IgD-negative memory B cell (primary cell): Measurements from ENCODE around the gene MBOAT2. TPM values are rescaled to one million over a fixed set of nuclear protein-coding genes. Genes with fewer than 3 reads are reported as not detected.
A peak's percentile ranks its signal among the peaks of the same experiment; 100 is the strongest.

ENCODE experiments used
- H3K27ac Mint-ChIP-seq, 3 donors: one replicate each; pipeline ENCODE4 v1.8.0; 2020 to 2022; ENCODE audit warnings: mild to moderate bottlenecking in 3 of 3, mixed read lengths in 3 of 3, moderate library complexity in 1 of 3
- H3K27me3 Mint-ChIP-seq: one replicate; pipeline ENCODE4 v1.8.0; 2021; ENCODE audit warnings: mixed read lengths
- H3K36me3 Mint-ChIP-seq: one replicate; pipeline ENCODE4 v1.8.0; 2020; ENCODE audit warnings: mild to moderate bottlenecking, mixed read lengths
- H3K4me1 Mint-ChIP-seq, 3 donors: one replicate each; pipeline ENCODE4 v1.8.0; 2020 to 2022; ENCODE audit warnings: mixed read lengths in 3 of 3, mild to moderate bottlenecking in 1 of 3
- H3K4me3 Mint-ChIP-seq, 4 donors: one replicate each; pipeline ENCODE4 v1.8.0; 2020 to 2022; ENCODE audit warnings: mild to moderate bottlenecking in 4 of 4, mixed read lengths in 4 of 4, moderate library complexity in 3 of 4
- H3K9me3 Mint-ChIP-seq, 3 donors: one replicate each; pipeline ENCODE4 v1.8.0; 2020 to 2021; ENCODE audit warnings: mixed read lengths in 3 of 3, mild to moderate bottlenecking in 1 of 3
- polyA plus RNA-seq: library from polyadenylated mRNA; unstranded; fragments of 300-500 nt; fragmentation: Illumina TruSeq; gene quantifications from one replicate; pipeline ENCODE4 v1.2.3, GENCODE V29; 2021

MBOAT2 gene
- polyA plus RNA-seq, 1 donor from 2014 or later, result not detected

DNA sequence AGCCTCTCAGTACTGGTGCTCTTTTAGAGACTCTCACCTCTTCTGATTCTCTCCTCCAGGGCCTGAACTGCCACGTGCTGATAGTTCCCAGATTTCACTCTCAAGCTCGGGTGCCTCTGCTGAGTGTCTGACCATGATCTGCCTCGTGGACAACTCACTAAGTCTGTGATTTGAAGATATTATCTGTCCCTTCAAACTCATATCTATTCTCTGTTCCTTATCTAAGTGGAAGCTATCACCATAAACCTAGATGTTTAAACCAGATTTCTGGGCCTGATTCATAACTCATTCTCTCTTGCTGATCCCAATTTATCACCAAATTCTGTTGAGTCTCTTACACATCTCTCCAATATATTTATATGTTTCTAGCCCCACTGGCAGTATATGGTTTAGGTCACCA, 136.1 kb downstream of the MBOAT2 start:
- no peak overlapping the region for H3K27ac Mint-ChIP-seq
- H3K4me1 Mint-ChIP-seq, result no peaks in the 10 kb centered on the region
- H3K27me3 Mint-ChIP-seq, result peaks cover 2% of the 10 kb centered on the region
- H3K9me3 Mint-ChIP-seq, result no peaks in the 10 kb centered on the region
- no peak overlapping the region for H3K4me3 Mint-ChIP-seq
- peaks cover 2% of the 10 kb centered on the region for H3K36me3 Mint-ChIP-seq

DNA sequence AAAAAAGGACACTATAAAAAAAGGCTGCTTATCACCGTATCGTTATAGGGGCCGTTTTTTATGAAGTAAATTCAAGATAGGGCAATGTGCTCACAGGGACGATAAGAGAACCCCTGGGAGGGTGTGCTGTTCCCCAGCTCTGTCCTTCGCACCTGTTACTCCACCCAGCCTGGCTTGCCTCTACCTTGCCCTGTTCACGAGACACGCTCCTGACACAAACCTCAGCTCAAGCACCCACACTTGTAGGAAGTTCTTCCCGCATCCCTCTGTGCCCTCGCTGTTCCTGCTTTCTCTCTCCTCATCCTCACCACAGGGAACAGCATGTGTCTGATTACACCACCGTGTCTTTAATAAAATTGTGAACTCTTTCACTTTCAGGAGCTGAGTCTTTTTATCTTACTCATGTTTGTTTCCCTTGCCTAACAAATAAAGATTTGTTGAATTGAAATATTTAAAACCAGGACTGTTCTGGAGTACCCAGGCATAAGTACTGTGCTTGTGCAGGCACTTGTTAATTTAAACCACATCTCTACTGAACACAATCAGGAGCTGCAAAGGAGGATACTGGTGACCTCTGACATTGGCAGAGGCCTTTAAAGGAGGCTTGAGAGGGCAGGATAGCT, 140.0 kb downstream of the MBOAT2 start:
- H3K4me3 Mint-ChIP-seq, result no peak overlapping the region

DNA sequence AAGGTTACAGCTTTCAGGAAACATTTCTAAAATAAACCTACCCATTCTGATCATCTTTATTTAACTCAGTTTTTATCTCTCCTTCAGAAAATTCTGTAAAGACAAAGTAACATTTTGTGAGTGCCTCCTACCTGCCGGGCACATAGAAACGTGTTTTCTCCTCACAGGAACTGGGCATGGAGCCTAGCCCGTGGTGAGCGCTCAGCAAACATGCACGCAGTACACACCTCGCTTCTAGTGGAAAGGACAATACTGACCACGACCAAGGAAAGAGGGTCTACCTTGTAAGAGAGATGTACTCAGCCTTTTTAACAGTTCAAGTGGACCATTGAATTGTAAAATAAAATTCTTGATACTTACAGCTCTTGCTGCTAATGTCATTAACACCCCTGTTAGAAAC, 141.3 kb downstream of the MBOAT2 start:
- peaks cover under 1% of the 10 kb centered on the region for H3K36me3 Mint-ChIP-seq
- no peaks in the 10 kb centered on the region for H3K9me3 Mint-ChIP-seq
- peak overlapping the region in 1 of 3 donors; percentile 4 for H3K27ac Mint-ChIP-seq
- no peaks in the 10 kb centered on the region for H3K4me1 Mint-ChIP-seq
- H3K4me3 Mint-ChIP-seq, result no peak overlapping the region
- H3K27me3 Mint-ChIP-seq, result peaks cover 6% of the 10 kb centered on the region

More for the DNA sequence above, 140.0 kb downstream of the MBOAT2 start:
- H3K36me3 Mint-ChIP-seq, result peaks cover 2% of the 10 kb centered on the region
- H3K27ac Mint-ChIP-seq, result no peak overlapping the region
- no peaks in the 10 kb centered on the region for H3K9me3 Mint-ChIP-seq
- no peaks in the 10 kb centered on the region for H3K4me1 Mint-ChIP-seq
- H3K27me3 Mint-ChIP-seq, result peaks cover 6% of the 10 kb centered on the region

DNA sequence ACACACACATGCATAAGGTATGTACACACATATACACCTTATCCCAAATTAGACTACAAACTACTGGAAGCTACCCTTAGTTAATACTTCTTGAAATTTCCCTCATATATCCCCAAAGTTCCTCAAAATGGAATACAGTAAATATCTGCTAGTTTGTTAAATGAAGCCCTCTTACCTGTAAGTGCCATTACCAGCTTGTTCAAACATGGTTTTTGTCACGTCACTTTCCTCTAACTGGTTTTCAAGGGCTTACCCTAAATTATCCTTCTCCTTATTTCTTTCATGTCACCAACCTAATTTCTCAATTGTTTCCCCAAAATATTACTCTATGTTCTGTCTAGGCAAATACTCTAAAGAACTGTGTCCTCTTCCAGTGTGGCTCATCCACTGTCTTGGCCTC, 141.7 kb downstream of the MBOAT2 start:
- Mint-ChIP-seq H3K4me3 (no peak overlapping the region), H3K4me1 (no peaks in the 10 kb centered on the region), H3K9me3 (no peaks in the 10 kb centered on the region), H3K36me3 (no peaks in the 10 kb centered on the region), H3K27ac (no peak overlapping the region), H3K27me3 (peaks cover 6% of the 10 kb centered on the region)

DNA sequence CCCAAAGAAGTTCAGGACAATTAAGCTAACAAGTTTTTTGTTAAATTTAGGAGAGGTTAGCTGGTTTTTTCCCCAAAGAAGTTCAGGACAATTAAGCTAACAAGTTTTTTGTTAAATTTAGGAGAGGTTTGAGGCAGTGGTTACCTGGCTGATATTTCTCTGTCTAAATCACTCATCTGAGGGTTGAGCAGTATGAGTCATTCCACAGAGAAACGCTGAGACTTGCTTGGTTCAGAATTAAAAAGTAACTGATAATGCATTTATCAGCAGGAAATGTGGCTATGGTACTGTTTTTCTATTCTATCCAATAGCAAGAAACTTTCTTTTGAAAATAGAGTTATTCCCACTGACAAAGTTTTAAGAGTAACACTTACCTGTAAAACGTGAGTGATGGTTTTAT, 143.2 kb downstream of the MBOAT2 start:
- H3K36me3 Mint-ChIP-seq, result no peaks in the 10 kb centered on the region

DNA sequence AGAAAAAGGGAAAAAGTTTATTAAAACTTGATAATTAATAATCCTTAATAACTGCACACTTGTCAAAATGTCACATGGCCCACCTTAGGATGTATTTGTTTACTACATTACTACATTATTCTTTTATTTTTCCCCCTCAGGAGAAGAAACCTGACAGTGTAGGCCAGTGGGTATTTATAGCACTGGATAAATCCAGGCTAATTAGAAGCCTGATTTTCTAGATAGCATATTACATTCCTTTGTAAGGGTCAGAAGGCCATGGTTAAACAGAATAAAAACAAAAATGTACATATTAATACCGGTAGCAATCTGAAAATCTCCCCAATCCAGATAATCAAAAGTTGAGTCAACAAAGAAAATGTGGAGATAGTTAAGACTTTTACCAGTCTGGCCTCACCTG, 144.6 kb downstream of the MBOAT2 start:
- Mint-ChIP-seq H3K4me3 (no peak overlapping the region), H3K27ac (no peak overlapping the region), H3K27me3 (peaks cover 4% of the 10 kb centered on the region), H3K9me3 (no peaks in the 10 kb centered on the region), H3K4me1 (no peaks in the 10 kb centered on the region), H3K36me3 (no peaks in the 10 kb centered on the region)

More for the DNA sequence above, 143.2 kb downstream of the MBOAT2 start:
- Mint-ChIP-seq H3K4me1 (no peaks in the 10 kb centered on the region), H3K27ac (no peak overlapping the region), H3K4me3 (no peak overlapping the region), H3K27me3 (peaks cover 6% of the 10 kb centered on the region), H3K9me3 (no peaks in the 10 kb centered on the region)

DNA sequence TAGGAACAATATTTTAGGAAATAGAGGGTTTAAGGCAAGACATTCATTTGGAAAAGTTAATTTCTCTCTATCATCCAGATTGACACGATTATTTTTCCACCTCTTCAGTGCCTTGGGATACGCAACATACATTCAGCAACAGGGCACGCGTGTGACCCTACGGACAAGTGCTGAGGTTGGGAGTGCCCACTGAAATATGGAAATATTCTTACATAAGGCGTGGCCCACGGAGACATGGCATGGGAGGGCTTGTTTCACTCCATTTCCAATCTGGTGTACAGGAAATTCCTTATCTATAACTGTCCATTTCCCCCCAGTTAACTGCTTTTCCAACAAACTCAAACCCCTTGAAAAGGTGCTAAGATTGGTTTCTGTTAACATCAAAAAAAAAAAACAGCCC, 145.2 kb downstream of the MBOAT2 start:
- H3K36me3 Mint-ChIP-seq, result no peaks in the 10 kb centered on the region
- H3K4me1 Mint-ChIP-seq, result no peaks in the 10 kb centered on the region

DNA sequence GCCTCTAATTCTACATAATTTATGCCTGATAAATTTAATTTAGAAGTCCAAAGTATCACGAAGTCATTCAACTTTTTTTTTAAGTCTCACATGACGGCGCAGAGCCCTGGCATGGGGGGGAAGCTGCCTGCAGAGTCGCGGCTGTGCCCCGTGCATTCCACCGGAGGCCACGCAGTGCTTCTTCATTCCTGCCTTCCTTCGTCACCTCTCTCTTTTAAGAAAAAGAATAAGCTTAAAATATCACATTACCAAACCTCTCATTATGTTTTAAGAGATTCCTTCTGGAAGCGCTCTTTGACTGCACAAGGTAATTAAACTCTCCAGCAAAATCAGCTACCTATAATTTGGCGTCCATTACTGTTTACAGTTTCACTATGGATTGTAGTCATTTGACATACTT, 145.8 kb downstream of the MBOAT2 start:
- no peak overlapping the region for H3K4me3 Mint-ChIP-seq
- no peaks in the 10 kb centered on the region for H3K9me3 Mint-ChIP-seq
- H3K36me3 Mint-ChIP-seq, result no peaks in the 10 kb centered on the region
- H3K27ac Mint-ChIP-seq, result no peak overlapping the region
- peaks cover 7% of the 10 kb centered on the region for H3K27me3 Mint-ChIP-seq
- no peaks in the 10 kb centered on the region for H3K4me1 Mint-ChIP-seq

More for the DNA sequence above, 145.2 kb downstream of the MBOAT2 start:
- Mint-ChIP-seq H3K4me3 (no peak overlapping the region), H3K27ac (no peak overlapping the region), H3K27me3 (peaks cover 4% of the 10 kb centered on the region), H3K9me3 (no peaks in the 10 kb centered on the region)

DNA sequence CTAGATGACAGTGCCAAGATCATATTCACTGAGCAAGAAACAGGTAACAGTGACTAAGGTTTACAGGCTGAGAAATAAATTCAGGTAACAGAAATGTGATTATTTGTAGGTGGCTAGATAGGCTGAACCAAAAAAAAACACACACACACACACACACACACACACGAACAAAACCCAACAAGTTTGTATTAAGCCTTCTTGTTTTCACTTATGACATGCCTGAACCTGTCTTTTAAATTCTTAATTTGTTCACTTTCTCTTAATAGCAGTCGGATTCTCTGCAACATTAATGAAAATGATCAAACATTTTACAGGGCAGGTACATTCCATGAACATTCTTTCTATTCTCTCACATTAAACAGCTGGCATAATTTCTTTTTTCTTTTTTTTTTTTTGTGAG, 147.3 kb downstream of the MBOAT2 start:
- H3K27me3 Mint-ChIP-seq, result peaks cover 5% of the 10 kb centered on the region
- no peak overlapping the region for H3K27ac Mint-ChIP-seq
- H3K4me3 Mint-ChIP-seq, result no peak overlapping the region
- H3K4me1 Mint-ChIP-seq, result no peaks in the 10 kb centered on the region
- H3K36me3 Mint-ChIP-seq, result no peaks in the 10 kb centered on the region
- H3K9me3 Mint-ChIP-seq, result no peaks in the 10 kb centered on the region

DNA sequence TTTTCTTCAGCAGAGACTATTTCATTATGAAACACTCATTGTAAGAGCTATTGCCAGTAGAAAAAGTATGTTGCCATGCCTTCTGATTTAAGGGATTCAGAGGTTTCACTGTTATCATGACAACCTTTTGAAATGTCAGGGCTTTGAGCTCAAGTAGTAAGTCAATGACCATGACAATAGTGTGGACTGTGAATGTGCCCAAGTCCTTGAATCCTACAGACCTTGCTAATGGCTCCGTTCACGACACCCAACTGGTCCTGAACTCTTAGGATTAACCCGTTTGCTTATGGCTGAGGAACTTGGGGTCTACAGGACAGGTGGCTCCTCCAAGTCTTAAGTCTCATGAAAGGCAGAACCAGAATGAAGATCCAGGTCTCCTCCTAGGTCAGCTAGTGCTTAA, 148.5 kb downstream of the MBOAT2 start:
- H3K4me1 Mint-ChIP-seq, result no peaks in the 10 kb centered on the region
- no peak overlapping the region for H3K4me3 Mint-ChIP-seq
- H3K9me3 Mint-ChIP-seq, result no peaks in the 10 kb centered on the region
- H3K27ac Mint-ChIP-seq, result no peak overlapping the region
- peaks cover 3% of the 10 kb centered on the region for H3K27me3 Mint-ChIP-seq
- no peaks in the 10 kb centered on the region for H3K36me3 Mint-ChIP-seq

DNA sequence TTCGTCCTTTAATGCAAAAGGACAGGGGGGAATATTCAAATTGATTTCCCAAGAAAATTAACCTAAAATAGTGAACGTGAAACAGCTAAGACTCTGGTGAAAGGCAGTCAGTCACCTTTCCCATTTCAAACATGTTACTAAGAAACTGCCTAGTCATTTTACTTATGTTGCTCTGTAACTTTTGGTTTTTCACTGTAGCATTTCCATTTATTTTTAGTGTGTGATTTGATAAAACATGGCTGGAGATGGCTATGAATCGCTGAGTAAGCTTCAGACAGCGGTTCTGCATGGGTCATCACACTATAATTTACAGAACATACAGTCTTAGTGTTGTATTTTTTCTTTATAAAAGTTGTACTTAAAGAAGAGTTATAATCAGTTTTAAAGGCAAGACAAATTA, 150.1 kb downstream of the MBOAT2 start:
- no peak overlapping the region for H3K4me3 Mint-ChIP-seq
- no peaks in the 10 kb centered on the region for H3K9me3 Mint-ChIP-seq
- H3K27me3 Mint-ChIP-seq, result peaks cover 3% of the 10 kb centered on the region
- no peaks in the 10 kb centered on the region for H3K4me1 Mint-ChIP-seq
- H3K36me3 Mint-ChIP-seq, result peaks cover 1% of the 10 kb centered on the region
- H3K27ac Mint-ChIP-seq, result no peak overlapping the region

DNA sequence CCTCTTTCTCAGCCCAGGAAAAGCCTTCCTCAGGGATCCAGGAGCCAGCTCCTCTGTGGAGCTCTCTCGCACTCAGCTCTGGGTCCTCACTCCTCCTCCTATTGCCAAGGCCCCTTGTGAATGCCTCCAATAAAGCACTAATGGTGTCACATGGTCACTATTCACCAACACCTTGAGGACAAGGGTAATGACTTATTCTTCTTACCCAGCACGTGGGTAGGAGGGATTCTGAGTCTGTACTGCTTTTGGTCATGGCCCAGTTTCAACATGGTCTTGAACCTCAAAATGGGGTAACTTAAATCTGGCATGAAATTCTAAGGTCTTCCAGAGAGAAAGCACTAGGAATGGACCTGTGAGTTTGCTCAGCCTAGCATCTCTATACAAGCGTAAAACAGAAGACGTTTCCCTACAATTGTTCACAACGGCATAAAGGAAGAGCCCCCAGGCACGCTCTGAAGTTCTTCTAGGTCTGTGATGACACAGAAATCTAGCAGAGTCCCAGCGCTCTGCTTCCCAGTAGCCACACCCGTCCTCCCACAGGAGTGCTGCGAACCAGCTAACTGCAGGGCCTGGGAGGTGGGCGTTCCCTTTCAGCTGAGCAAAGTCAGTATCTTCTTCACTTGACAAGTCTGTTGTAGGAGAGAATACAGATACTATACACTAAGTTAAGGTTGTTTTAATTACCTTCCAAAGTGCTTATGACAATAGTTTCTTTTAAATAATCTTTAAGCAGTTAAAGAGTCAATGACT, 151.5 kb downstream of the MBOAT2 start:
- H3K27ac Mint-ChIP-seq, result no peak overlapping the region
- H3K4me3 Mint-ChIP-seq, result no peak overlapping the region
- H3K4me1 Mint-ChIP-seq, result no peaks in the 10 kb centered on the region
- peaks cover 3% of the 10 kb centered on the region for H3K27me3 Mint-ChIP-seq
- no peaks in the 10 kb centered on the region for H3K9me3 Mint-ChIP-seq
- peaks cover 1% of the 10 kb centered on the region for H3K36me3 Mint-ChIP-seq

DNA sequence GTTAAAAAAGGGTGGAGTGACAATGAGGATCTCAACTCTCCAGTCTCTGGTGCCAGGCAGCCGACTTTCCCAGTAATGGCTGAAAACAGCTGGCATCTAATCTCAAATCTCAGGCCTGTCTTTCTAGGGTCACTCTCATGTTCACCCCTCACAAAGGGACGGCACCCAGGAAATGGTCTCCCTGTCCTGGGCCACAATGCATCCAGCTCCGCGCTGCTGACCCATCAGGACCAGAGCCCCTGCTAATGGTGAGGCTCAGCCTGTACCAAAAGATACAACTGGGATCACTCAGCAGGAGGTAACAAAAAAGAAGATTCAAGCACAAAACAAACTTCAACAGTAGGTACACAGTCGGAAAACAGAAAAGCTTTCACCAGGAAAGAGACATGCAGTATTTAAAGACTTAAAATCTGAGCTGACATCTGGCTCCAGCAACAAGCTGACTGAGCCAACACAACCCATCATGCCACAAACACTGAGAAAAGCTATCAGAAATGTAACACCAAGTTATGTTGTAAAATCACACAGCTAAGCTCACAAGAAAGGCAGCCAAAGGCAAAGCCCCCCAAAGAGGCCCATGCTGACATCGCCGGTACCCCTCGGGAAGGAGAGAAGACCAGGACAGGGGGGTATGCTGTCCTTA, 152.5 kb downstream of the MBOAT2 start:
- Mint-ChIP-seq H3K27ac (no peak overlapping the region), H3K9me3 (no peaks in the 10 kb centered on the region), H3K27me3 (peaks cover 3% of the 10 kb centered on the region), H3K4me3 (no peak overlapping the region), H3K4me1 (no peaks in the 10 kb centered on the region), H3K36me3 (peaks cover 1% of the 10 kb centered on the region)

DNA sequence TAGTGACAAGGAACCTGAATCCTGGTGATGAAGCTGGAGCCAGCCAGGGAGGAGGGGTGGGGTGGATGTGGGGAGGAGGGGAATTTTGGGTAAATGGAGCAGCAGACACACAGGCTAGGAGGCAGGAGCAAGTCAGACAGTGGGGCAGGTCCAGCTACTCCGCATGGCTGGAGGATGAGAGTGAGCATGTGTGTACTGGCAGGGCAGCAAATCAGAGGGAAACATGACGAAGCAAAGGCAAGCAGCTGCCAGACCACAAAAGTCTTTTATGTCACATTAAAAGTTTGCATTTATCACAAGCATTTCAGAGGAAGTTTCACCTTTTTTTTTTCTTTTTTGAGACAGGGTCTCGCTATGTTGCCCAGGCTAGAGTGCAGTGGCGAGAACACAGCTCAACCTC, 154.2 kb downstream of the MBOAT2 start:
- no peak overlapping the region for H3K27ac Mint-ChIP-seq
- H3K9me3 Mint-ChIP-seq, result no peaks in the 10 kb centered on the region
- H3K4me1 Mint-ChIP-seq, result no peaks in the 10 kb centered on the region
- no peak overlapping the region for H3K4me3 Mint-ChIP-seq
- H3K27me3 Mint-ChIP-seq, result peaks cover 3% of the 10 kb centered on the region
- H3K36me3 Mint-ChIP-seq, result peaks cover 1% of the 10 kb centered on the region

DNA sequence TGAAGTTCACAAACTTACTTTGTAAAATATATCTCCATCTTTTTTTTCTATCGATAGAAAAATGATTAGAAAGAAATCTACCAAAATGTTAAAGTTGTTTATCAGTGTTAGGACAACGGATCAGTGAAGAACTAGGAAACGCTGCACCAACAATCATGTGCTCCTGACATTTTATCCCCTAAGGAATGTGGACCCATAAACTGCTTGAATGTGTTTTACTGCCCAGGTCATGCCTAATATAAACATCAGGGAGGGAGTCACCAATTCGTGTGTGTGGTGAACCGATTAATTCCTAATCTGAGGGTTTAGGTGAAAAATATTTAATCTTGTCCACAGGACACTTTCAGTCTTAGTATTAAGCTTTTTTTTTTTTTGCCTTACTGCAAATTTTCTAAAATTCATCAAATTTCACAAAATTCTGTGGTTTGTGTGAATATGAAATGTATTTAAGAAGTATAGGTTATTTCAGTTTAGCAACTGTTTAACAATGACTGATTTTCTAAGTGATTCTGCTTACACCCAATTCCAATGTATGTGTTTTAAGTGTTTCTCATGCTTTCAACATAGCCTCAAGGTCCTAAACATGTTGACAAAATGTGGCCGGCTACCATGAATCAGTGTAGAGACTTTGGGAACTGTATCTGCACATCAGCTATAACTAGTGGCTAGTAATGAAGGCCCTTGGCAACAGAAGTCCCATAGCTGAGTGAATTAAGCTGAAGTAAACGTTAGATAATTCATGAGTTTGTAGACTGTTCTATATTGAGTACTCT, 155.0 kb downstream of the MBOAT2 start:
- Mint-ChIP-seq H3K36me3 (peaks cover 1% of the 10 kb centered on the region), H3K9me3 (no peaks in the 10 kb centered on the region), H3K4me1 (no peaks in the 10 kb centered on the region), H3K27me3 (peaks cover 3% of the 10 kb centered on the region), H3K27ac (no peak overlapping the region), H3K4me3 (no peak overlapping the region)
